Adrenal gland (tissue), 5 donors: Measurements from ENCODE around the gene NPY4R.
"Not testable (repeated sequence)": the region's sequence is repeated elsewhere in the genome, so short reads cannot be mapped to it uniquely, and the experiment has no call there.

Source experiments
- CTCF ChIP-seq, 6 experiments: fragments of 450-650 bp in 4 of 6; fragments of 200-600 bp in 2 of 6; sonication (generic) in 1 of 6; IDR thresholded peaks; 1 replicate in 5 of 6; 2 replicates in 1 of 6; pipeline versions ENCODE4 v1.5.1 to v1.8.0; 2016 to 2021; ENCODE audit warnings: antibody characterized with exemption in 6 of 6, mild to moderate bottlenecking in 2 of 6, moderate library complexity in 1 of 6
- POLR2A ChIP-seq, 2 donors: fragments of 450-650 bp; IDR thresholded peaks; one replicate each; pipeline ENCODE4 v1.6.1; 2017; ENCODE audit warnings: antibody characterized with exemption in 2 of 2, mild to moderate bottlenecking in 2 of 2, moderate library complexity in 1 of 2
- donor health status: DM: no; HTN: no; CAD: no.

GRCh38 chr10:46497401-46497800 lies 31.6 kb upstream of the NPY4R start:
- TF ChIP-seq POLR2A, CTCF (IDR thresholded peaks at IDR 0.05): not testable (repeated sequence)
